ENCODE results near the gene FTO.

The FTO gene

GRCh38 chr16:53784291-53784690 is 80.3 kb downstream of the FTO start:
- DNase-seq (ENCODE audit: low spot score) = no peak

- DNase-seq (ENCODE audit: low spot score) = no peak
Observed at GRCh38 chr16:53785044-53785443, 81.1 kb downstream of the FTO start.

GRCh38 chr16:53785916-53786315 is 82.0 kb downstream of the FTO start:
- DNase-seq (ENCODE audit: low spot score) = no peak

GRCh38 chr16:53787423-53787822 is 83.5 kb downstream of the FTO start:
- DNase-seq (ENCODE audit: low spot score) = no peak

- DNase-seq (ENCODE audit: low spot score) = no peak
Observed at GRCh38 chr16:53789137-53789536, 85.2 kb downstream of the FTO start.

GRCh38 chr16:53792161-53792951 is 88.4 kb downstream of the FTO start:
- no peak for DNase-seq (ENCODE audit: low spot score)

- DNase-seq (ENCODE audit: low spot score) = no peak
Observed at GRCh38 chr16:53803451-53803850, 99.5 kb downstream of the FTO start.

GRCh38 chr16:53803998-53804397 is 100.0 kb downstream of the FTO start:
- no peak for DNase-seq (ENCODE audit: low spot score)

- no peak for DNase-seq (ENCODE audit: low spot score)
Observed at GRCh38 chr16:53804467-53804866, 100.5 kb downstream of the FTO start.

- DNase-seq (ENCODE audit: low spot score) = no peak
Observed at GRCh38 chr16:53805113-53805512, 101.2 kb downstream of the FTO start.

- DNase-seq (ENCODE audit: low spot score) = no peak
Observed at GRCh38 chr16:53805752-53806151, 101.8 kb downstream of the FTO start.

- DNase-seq (ENCODE audit: low spot score) = no peak
Observed at GRCh38 chr16:53809088-53809932, 105.4 kb downstream of the FTO start.

GRCh38 chr16:53812914-53813313 is 109.0 kb downstream of the FTO start:
- DNase-seq (ENCODE audit: low spot score) = no peak

GRCh38 chr16:53814801-53815200 is 110.8 kb downstream of the FTO start:
- no peak for DNase-seq (ENCODE audit: low spot score)

GRCh38 chr16:53816211-53816836 is 112.4 kb downstream of the FTO start:
- no peak for DNase-seq (ENCODE audit: low spot score)

GRCh38 chr16:53817117-53817755 is 113.3 kb downstream of the FTO start:
- peak; percentile 10 for DNase-seq (ENCODE audit: low spot score)

- DNase-seq (ENCODE audit: low spot score) = no peak
Observed at GRCh38 chr16:53817812-53818550, 114.0 kb downstream of the FTO start.

GRCh38 chr16:53821487-53821886 is 117.5 kb downstream of the FTO start:
- no peak for DNase-seq (ENCODE audit: low spot score)

- DNase-seq (ENCODE audit: low spot score) = peak; percentile 22
Observed at GRCh38 chr16:53821957-53822625, 118.1 kb downstream of the FTO start.

- DNase-seq (ENCODE audit: low spot score) = no peak
Observed at GRCh38 chr16:53822936-53823529, 119.1 kb downstream of the FTO start.

- DNase-seq (ENCODE audit: low spot score) = no peak
Observed at GRCh38 chr16:53826658-53827057, 122.7 kb downstream of the FTO start.
